Testis (tissue), 2 donors: ENCODE measurements around the gene ITIH5.

Experiments
- CTCF ChIP-seq, 3 experiments: fragments of 450-650 bp in 2 of 3; fragments of 200-600 bp in 1 of 3; sonication (generic) in 1 of 3; IDR thresholded peaks; one replicate each; pipeline ENCODE4 v1.5.1; 2016 to 2019; ENCODE audit warnings: antibody characterized with exemption in 3 of 3, mild to moderate bottlenecking in 2 of 3, moderate library complexity in 1 of 3
- POLR2A ChIP-seq: fragments of 450-650 bp; IDR thresholded peaks from one replicate; pipeline ENCODE4 v1.6.1; 2017; ENCODE audit warnings: antibody characterized with exemption, mild to moderate bottlenecking, moderate library complexity

GRCh38 chr10:7525314-7526016 is 141.3 kb downstream of the ITIH5 start:
- TF ChIP-seq POLR2A (no peak), CTCF (IDR thresholded peaks at IDR 0.05) (peak; percentile 77 to 91 (median 85))
